ENCODE data around the gene SNX33.
A peak's percentile ranks its signal among the peaks of the same experiment; 100 is the strongest.

DNA sequence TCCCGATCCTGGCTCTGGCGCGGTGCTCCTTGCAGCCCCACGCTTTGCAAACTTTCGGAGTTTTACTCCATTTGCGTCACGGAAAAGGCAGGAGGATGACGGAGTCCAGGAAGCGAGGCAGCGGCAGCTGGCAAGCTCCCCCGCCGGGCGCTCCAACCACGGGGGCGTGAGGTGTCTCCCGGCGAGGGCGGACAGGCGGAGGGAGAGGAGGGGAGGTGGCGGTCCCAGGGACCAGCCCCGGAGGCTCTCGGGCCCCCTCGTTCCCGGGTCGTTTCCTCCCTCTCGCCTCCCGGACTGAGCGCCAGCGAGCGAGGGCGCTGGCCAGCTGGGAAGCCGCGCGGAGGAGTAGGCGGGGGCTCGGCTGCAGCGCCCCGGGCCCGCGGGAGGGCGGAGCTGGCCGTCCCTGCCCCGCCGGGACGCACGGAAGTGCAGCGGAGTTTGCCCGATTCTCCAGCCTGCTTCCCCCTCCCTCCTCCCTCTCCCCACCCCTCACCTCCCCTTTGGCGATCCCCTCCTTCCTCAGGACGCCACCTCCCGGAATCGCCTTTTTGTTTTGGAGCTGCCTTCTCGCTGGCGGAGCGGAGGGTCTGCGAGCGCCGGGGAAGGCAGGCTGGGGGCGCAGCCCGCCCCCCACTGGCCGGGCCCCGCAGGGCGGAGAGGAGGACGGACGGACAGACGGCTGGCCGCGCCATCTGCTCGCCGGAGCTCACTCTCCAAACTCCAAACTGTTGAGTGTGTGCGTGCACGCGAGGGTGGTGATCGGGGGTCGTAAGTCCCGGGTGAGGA lies at the start of gene SNX33:
- TF ChIP-seq OVOL2 (CRISPR knock-in tag; IDR thresholded peaks at IDR 0.05; ENCODE audit: borderline replicate concordance) (no peak), GABPB1 (CRISPR knock-in tag; IDR thresholded peaks at IDR 0.05) (no peak), TEAD4 (CRISPR knock-in tag; IDR thresholded peaks at IDR 0.05) (no peak), ZNF317 (CRISPR knock-in tag; IDR thresholded peaks at IDR 0.05; ENCODE audit: borderline replicate concordance, low read depth) (no peak)
- TF ChIP-seq, protein P1, sequence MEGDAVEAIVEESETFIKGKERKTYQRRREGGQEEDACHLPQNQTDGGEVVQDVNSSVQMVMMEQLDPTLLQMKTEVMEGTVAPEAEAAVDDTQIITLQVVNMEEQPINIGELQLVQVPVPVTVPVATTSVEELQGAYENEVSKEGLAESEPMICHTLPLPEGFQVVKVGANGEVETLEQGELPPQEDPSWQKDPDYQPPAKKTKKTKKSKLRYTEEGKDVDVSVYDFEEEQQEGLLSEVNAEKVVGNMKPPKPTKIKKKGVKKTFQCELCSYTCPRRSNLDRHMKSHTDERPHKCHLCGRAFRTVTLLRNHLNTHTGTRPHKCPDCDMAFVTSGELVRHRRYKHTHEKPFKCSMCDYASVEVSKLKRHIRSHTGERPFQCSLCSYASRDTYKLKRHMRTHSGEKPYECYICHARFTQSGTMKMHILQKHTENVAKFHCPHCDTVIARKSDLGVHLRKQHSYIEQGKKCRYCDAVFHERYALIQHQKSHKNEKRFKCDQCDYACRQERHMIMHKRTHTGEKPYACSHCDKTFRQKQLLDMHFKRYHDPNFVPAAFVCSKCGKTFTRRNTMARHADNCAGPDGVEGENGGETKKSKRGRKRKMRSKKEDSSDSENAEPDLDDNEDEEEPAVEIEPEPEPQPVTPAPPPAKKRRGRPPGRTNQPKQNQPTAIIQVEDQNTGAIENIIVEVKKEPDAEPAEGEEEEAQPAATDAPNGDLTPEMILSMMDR (IDR thresholded peaks at IDR 0.05), result no peak; the same call in 1 of the 2 replicates
- TF ChIP-seq, protein P2, sequence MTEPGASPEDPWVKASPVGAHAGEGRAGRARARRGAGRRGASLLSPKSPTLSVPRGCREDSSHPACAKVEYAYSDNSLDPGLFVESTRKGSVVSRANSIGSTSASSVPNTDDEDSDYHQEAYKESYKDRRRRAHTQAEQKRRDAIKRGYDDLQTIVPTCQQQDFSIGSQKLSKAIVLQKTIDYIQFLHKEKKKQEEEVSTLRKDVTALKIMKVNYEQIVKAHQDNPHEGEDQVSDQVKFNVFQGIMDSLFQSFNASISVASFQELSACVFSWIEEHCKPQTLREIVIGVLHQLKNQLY (CRISPR knock-in tag; IDR thresholded peaks at IDR 0.05), result no peak
- TF ChIP-seq, protein P3, sequence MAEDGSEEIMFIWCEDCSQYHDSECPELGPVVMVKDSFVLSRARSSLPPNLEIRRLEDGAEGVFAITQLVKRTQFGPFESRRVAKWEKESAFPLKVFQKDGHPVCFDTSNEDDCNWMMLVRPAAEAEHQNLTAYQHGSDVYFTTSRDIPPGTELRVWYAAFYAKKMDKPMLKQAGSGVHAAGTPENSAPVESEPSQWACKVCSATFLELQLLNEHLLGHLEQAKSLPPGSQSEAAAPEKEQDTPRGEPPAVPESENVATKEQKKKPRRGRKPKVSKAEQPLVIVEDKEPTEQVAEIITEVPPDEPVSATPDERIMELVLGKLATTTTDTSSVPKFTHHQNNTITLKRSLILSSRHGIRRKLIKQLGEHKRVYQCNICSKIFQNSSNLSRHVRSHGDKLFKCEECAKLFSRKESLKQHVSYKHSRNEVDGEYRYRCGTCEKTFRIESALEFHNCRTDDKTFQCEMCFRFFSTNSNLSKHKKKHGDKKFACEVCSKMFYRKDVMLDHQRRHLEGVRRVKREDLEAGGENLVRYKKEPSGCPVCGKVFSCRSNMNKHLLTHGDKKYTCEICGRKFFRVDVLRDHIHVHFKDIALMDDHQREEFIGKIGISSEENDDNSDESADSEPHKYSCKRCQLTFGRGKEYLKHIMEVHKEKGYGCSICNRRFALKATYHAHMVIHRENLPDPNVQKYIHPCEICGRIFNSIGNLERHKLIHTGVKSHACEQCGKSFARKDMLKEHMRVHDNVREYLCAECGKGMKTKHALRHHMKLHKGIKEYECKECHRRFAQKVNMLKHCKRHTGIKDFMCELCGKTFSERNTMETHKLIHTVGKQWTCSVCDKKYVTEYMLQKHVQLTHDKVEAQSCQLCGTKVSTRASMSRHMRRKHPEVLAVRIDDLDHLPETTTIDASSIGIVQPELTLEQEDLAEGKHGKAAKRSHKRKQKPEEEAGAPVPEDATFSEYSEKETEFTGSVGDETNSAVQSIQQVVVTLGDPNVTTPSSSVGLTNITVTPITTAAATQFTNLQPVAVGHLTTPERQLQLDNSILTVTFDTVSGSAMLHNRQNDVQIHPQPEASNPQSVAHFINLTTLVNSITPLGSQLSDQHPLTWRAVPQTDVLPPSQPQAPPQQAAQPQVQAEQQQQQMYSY (CRISPR knock-in tag; IDR thresholded peaks at IDR 0.05), result peak; percentile 30

Data from WTC11 (cell line).